CD1c-positive myeloid dendritic cell (primary cell): ENCODE data around the gene FOXN3.

Source experiments
- DNase-seq: peaks from one replicate; pipeline ENCODE4 v3.0.0-alpha.2; 2016; ENCODE audit errors: extremely low spot score

Gene FOXN3

DNA sequence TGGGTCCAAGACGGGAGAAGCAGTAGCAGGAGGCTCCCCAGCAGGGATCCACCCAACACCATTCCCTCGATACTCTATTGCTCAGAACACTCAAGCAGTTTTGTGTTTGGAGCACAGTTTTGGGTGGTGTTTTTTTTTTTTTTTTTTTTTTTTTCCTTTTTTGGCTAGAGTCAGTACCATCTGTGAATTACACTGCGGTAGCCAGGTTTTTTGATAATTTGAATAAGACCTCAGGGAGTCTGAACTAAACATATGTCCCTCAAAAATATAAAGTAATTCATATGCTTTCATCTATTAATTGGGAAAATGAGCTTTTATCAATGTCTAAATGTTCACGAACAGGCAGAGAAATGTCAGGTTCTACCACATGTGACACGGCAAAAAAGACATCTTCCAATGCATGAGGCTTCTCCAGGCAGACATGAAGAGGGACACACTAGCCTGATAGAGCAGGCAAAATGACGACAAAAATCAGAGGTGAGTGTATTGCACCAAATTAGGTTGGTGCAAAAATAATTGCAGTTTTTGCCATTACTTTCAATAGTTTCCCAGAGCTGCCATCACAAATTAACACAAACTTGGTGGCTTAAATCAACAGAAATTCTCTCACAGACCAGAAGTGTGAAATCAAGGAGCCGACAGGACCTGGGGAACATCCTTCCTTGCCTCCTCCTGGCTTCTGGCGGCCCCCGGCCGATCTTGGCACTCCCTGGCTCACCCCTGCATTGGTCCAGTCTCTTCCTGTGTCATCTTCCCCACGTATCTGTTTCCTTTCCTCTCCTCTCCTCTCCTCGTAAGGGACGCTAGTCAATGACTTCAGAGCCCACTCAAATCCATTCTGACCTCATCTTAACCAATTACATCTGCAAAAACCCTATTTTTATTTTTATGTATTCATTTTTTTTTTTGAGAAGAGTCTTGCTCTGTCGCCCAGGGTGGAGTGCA is 33.9 kb downstream of the FOXN3 start:
- no peak for DNase-seq

DNA sequence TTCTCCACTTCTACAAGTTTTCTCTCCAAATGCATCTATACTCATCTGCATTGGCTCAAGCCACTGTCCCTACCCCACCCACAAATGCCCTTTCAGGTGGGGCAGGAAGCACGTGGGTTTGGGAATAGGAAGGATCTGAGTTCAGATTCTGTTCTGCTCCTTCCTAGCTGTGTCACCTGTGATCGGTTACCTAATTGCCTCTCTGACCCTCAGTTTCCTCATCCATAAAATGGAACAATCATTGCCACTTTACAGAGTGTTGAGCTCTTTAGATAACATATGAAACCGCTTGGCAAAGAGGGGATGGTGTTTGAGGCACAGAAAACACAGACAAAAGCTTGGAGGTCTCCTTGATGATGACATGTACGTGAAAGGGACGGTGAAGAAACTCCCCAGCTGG is 34.5 kb downstream of the FOXN3 start:
- no peak for DNase-seq

DNA sequence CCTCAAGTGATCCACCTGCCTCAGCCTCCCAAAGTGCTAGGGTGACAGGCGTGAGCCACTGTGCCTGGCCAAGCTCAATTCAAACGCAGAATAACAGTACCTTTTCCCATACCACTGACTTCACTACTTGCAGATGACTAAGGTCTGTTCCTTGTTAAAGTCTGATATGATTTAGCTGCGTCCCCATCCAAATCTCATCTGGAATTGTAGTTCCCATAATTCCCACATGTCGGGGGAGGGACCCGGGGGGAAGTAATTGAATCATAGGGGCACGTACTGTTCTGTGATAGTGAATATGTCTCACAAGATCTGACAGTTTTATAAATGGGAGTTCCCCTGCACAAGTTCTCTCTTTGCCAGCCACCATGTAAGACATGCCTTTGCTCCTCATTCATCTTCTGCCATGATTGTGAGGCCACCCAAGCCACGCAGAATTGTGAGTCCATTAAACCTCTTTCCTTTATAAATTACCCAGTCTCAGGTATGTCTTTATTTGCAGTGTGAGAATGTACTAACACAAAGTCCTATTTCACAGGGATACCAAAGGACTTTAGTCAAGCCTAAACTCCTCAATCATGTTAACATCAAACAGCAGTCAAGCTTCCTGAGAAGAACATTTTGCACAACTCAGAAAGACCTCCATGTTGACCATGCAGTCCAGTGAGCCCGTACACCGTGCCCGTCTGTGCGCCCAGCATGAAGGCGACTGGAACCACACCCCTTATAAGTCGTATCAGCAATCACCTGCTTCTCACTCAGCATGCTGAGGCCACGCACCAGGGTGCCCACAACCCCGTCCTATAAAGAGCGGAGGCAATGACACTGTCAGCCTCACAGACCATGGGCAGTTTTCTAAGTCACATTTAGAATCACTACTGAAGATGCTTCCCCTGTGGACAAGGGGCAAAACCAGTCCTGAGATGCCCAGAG is 36.9 kb downstream of the FOXN3 start:
- DNase-seq: no peak

DNA sequence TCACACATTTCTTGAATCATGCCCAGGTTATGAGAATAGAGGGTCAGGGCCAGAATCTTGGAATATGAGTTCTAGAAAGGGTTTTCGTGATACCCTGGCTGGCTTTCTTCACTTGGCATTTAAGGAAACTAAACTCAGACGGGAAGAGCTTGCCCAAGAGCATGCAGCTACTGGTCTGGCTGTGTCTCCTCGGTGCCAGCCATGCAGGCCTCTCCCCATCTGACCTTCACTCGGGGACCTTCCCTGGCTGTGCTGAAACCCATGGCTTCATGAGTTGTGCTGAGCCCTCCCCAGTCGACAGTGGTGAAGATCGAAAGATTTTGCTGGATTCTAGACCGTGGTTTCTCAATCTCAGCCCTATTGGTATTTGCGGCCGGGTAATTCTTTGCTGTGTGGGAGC is 38.0 kb downstream of the FOXN3 start:
- DNase-seq: no peak

DNA sequence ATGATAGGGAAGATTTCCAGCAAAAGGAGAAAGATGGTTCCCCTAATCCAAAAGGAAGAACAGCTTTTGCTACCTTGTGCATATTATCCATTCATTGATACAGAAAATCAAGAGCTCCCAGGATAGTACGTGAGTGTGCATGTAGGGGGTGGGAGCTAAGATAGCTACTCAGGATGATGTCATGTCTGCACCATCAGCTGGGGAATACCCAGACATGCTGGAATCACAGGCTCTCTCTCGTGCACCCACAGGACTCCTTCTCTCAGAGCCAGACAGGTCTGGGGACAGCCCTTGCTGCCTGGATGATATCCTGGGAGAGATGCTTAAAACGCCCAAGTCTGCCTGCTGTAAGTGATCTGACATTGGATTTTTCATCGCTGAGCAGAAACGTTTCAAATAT is 38.9 kb downstream of the FOXN3 start:
- DNase-seq: peak; percentile 40

DNA sequence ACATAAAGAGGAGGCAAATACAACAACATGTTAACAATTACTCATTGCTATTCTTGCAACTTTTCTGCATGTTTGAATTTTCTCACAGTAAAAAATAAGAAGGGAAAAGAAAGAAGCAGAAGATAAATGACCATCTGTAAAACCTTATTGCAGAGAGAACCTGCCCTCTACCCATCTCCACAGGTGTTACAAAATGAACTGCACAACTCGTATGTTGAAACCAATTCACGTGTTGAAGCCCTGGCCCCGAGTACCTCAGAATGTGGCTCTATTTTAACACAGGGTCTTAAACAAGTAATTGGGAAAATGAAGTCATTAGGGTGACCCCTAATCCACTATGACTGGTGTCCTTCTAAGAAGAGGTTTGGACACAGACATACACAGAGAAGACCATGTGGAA is 39.5 kb downstream of the FOXN3 start:
- no peak for DNase-seq

DNA sequence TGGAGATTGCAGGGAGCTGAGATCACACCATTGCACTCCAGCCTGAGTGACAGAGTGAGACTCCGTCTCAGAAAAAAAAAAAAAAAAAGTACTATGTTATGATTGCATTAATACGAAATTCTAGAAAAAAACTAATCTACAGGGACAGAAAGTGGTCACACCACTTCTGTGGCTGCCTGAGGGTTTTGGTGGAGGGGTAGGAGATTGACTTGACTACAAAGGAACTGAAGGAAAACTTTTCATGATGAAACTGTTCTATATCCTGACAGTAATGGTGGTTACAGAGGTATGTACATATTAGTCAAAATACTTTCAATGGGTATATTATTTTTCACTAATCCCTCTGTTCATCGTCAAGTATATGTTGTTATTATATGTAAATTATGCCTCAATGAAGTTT is 42.1 kb downstream of the FOXN3 start:
- no peak for DNase-seq

DNA sequence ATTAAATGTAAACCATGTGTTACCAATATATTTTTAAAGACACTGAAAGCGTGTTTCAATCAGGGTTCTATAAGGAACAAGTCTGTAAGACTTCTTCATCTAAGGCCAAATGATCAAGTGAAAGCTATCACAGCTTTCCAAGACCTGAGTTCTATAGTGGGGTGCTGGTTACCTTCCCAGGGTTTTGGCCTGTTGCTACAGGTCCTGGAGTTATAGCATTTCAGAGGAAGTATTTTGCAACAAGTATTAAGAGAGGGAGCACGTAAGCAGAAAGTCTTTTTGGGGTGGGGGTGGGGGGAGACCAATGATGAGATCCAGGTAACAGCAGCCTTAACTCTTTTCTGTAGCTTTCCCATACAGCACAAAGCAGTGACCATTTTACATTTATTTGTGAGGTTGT is 43.8 kb downstream of the FOXN3 start:
- DNase-seq: no peak

DNA sequence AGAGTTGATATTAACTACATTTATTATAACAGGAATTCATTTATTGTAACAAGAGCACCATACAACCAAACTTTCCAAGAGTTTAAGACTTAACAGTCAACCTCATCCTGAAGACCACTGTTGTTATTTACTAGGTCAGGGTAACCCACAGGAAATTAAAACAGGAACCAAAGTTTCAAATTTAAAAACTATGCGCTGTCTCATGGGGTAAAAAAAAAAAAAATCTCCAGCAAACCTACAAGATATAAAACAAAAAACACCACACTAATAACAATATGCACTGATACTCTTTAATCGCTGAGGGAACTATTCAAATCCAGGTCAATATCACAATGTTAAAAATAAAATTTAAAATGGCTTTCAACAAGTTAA is 44.5 kb downstream of the FOXN3 start:
- no peak for DNase-seq

DNA sequence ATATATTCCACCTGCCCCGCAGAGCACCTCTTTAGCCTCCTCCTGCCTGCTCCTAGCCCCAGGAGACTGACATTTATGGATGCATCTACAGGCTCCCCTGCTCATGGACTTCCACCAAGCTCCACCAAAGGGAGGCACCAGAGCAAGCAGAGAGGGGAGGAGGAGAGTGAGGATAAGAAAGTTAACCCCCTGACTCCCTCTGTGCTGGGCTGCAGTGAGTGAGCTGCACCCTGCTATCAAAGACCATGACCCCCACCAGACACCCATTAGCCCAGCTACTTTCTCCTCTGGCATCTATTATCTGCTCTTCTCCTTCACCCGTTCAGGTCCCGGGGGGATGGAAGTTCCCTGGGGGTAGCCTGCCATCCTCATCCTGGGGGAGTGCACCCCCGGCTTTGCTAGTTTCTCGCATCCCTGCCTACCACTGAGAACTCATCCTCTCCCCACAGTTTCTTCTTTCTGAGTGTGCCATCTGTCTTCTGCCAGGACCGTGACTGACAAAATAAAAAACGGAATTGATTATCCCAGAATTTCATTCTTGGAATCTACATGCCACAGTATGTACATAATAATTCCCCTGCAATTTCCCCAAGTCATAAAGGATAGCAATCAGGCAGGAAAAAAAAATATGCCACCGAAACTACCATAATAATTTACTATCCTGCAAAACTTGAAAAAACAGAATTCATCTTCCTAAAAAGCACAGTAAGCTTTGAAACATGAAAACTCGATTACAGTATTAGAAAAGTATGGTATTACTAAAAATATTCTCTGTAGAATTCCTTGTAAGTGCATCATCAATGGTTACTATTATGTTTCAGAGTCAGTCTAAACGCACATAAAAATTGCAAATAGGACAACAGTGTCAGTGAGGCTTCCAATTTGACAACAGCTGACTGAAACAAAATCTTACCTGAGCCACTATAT is 45.2 kb downstream of the FOXN3 start:
- no peak for DNase-seq

DNA sequence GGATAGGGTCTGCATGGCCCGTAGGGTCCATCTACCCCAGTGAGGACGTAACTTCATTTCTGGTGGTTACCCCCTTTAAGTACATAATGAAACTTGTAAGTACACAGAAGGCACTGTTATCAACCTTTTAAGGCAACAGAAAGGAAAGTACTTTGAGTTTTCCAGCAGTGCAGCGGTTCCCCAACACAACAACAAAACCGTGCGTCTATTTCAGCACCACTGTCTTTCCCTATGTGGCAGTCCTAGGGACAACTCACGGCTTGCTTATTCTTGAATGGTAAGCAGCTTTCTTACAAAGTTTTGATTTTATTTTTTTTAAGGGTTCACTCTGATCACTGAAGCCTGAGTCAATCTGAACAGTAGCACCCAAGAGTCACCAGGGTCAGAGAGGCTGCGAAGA is 46.3 kb downstream of the FOXN3 start:
- no peak for DNase-seq

DNA sequence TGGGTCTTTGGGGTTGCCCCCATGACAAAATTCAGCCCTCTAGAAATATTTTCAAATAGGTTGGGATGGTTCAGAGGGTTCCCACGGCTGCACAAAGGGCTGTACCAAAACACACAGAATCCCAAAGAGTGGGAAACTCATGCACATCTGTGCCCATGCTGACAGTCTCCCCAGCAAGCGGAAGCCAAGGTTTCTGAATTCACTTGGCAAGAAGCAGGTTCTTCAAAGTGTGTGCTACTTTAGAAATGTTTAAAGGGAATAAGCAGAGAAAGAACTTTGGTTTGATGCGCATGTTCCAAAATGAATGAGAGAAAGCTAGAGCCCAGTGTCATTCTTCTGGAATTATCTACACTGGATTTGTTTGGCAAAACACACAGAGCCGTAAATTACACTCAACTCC is 46.7 kb downstream of the FOXN3 start:
- DNase-seq: no peak

DNA sequence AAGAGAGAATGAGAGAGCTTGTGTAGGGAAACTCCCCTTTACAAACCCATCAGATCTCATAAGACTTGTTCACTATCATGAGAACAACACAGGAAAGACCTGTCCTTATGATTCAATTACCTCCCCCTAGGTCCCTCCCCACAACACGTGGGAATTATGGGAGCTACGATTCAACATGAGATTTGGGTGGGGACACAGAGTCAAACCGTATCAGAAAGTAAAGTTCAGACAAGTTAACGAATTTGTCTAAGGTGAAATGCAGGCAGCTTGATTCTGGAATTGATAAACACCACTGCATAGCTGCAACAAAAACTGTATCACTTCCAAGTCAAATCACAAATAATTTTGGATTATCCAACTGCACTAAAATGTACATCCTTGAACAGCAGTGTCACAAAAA is 47.4 kb downstream of the FOXN3 start:
- no peak for DNase-seq

DNA sequence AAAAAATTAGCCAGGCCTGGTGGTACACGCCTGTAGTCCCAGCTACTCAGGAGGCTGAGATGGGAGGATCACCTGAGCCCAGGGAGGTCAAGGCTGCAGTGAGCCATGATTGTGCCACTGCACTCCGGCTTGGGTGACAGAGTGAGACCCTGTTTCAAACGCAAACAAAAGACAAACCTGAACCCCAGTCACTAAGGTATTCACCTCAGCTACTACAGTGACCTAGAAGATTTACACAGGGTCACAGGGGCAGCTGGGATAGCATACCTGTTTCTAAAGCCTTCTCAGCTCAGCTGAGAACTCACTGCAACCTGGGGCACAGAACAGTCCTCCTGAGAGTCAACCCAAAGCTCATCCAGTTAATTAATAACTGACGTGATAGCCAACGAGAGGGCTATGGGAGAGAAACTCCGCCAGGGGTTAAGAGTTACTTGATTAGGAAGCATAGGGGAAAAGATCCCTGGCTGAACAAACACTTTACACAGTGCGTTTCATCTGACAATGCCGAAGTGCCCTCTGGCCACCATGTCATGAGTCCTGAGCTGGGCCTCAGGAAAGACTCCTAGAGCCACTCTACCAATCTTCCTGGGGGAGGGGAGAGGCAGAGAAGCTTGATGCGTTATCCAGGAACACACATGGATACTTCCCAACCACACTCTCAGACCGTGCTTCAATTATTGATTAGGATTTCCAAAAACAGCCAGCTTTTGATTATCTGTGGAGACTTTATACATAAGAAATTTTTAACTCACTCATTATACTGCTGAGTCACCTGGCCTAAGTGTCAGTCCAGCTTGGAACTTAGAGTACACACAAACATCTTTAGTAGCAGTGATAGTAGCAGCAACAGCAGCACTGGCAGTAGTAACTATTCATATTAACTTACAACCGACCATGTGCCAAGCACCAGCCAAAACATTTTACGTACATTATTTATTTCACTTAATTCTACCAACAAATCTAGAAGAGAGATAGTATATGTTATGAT is 48.2 kb downstream of the FOXN3 start:
- DNase-seq: no peak

DNA sequence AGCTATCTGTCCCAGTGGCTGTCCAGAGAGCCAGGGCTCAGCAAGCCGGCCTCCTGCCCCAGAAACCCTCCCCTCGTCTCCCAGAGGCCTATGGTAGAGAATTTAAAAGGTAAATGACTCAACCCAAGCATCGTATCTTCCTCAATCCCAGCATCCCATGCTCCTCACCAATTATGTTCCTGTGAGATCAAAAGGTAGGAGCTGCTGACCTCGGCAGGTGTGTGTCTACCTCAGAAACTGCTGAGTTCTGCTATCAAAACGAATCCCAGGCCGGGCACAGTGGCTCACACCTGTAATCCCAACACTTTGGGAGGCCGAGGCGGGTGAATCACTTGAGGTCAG is 49.3 kb downstream of the FOXN3 start:
- DNase-seq: no peak

DNA sequence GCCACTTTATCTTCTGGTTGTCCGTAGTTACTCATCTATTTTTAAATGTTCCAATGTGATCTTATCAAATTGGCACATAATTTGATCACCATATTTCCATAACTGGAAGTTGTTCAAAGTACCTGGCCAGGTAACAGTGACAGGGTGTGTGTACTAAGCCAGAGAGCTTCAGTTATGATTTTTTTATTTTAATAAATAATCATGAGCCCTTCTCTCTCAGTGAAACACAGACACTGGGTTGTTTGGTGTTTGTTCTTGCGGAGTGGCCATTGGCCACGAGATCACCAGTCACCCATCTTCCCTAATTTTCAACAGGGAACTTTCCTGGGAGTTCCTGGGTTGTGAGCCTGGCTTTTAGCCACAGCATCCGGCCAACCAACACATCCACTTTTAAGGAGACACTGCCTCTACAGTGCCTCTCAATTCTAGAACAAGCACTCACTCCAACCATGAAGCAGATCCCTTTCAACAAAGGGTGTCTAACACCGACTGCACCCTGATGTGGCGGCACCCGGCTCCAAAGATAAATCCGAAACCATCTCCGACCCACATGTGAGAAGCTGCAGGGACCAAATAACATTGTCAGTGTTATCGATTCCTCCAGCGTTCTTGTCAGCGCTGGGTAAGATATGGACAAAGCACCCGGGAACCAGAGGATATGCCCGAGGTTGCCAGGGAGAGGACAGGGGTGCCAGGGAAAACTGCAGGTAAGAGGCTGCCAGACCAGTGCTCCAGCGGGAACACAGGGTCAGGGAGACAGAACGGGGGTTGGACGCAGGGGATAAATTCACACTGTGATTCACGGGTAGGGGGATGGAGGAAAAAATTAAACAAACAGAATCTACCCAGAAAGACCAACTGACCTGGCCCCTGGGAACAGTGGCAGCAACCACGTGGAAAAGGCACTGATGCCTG is 49.9 kb downstream of the FOXN3 start:
- DNase-seq: peak; percentile 75

DNA sequence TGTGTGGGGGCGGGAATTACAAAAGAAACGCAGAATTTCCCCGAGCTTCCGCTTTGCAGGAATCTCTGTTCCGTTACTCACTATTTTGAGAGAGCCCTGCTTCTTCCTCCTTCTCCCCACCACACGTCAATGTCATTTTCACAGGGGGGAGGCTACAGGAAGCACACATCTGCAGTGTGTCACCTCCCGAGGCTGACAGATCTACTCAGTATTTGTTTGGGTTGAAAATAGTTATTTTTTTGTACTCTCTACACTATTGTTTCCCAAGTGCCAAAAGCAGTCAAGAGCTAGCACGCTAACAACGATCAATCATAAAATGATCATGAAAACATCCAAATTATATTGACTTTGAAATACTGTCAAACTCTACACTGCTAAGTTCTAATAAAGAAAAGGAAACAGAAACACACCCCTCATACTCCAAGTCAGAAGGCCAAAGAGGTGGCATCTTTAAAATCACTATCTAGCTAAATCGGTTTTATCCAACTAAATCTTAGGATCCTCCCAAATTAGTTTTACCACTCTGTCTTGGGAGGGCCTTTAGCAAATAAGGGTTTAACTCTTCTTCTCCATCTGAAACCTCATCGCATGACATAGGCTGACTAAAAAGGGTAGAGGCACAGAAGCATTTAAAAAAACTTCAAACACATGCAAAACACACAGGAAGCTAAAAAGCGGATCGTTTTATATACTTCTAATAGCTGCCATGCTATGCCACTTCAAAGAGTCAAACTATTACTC is 51.8 kb downstream of the FOXN3 start:
- DNase-seq: peak; percentile 97

DNA sequence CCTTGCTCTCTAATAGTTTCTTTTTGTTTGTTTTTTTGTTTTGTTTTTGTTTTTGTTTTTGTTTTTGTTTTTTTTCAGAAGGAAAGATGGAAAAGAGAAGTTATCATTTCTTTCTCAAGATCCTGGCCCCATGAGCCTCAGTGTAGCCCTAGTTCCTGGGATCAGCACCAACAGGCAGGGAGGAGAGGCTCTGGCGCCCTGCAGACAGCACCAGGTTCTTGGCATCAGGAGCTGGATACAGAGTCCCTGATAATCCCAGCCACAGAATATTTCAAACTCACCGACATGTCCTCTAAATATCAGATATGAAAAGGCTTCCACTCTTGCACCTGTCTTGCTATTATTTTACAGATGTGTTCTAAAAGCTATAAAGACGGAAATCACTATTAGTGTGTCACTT is 52.7 kb downstream of the FOXN3 start:
- DNase-seq: peak; percentile 24

DNA sequence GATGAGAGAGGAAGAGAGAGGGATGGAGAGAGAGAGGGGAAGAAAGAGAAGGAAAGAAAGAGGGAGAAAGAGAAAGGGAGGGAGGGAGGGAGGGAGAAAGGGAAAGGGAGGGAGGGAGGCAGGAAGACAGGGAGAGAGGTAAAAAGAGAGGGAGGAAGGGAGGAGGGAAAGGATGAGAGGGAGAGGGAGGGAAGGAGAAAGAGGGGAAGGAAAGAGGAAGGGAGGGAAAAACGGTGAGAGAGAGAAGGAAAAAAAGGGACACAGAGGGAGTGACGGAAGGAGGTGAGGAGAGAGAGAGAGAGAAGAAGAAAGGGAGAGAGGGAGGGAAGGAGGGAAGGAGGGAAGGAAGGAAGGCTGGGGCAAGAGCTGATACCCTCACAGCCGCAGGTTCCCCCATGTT is 56.8 kb downstream of the FOXN3 start:
- DNase-seq: no peak
